NB4 (cell line): ENCODE measurements around the gene WTAP.

Source experiments
- CTCF ChIP-seq: IDR thresholded peaks from one replicate; pipeline ENCODE4 v1.5.1; 2012; ENCODE audit warnings: low read depth, low read length
- MYC ChIP-seq: IDR thresholded peaks from 2 replicates; pipeline ENCODE4 v1.6.1; 2011; ENCODE audit warnings: low read depth, low read length
- POLR2A ChIP-seq: IDR thresholded peaks from 2 replicates; pipeline ENCODE4 v1.6.1; 2011; ENCODE audit warnings: mild to moderate bottlenecking; ENCODE audit not compliant: insufficient read length; ENCODE audit errors: extremely low read depth

DNA sequence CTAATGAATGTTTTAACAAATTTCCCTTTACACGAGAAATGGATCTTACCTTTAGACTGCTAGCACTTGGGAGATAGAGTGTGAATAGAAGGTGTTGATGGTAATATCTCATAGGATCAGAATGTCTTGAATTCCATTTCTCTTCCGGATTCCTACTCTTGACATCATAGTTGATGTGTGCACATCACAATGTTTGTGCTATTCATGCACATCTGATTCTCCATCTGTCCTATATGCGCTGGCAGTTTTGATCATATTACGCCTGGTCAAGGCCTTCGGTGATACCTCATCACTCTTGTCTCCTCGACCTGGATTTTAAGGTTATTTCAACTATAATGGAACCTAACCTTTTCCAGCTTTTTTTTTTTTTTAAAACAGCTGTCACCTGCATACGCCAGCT lies 17.8 kb downstream of the WTAP start:
- TF ChIP-seq POLR2A, result no peak
- no peak for TF ChIP-seq CTCF
- no peak for TF ChIP-seq MYC
